NB4 (cell line): Measurements from ENCODE around the gene LRP1B.

Experiments used
- DNase-seq: peaks from one replicate; pipeline ENCODE4 v3.0.0; 2010; ENCODE audit warnings: low read depth
- H3K4me3 ChIP-seq: one replicate; pipeline ENCODE4 v1.5.1; 2011; ENCODE audit warnings: mild to moderate bottlenecking, low read depth, low read length, moderate library complexity
- CTCF ChIP-seq: IDR thresholded peaks from one replicate; pipeline ENCODE4 v1.5.1; 2012; ENCODE audit warnings: low read depth, low read length
- MAX ChIP-seq: IDR thresholded peaks from 2 replicates; pipeline ENCODE4 v1.6.1; 2011; ENCODE audit warnings: low read depth, low read length
- MYC ChIP-seq: IDR thresholded peaks from 2 replicates; pipeline ENCODE4 v1.6.1; 2011; ENCODE audit warnings: low read depth, low read length
- POLR2A ChIP-seq: IDR thresholded peaks from 2 replicates; pipeline ENCODE4 v1.6.1; 2011; ENCODE audit warnings: mild to moderate bottlenecking; ENCODE audit not compliant: insufficient read length; ENCODE audit errors: extremely low read depth

Gene LRP1B

GRCh38 chr2:142012797-142013196, 118.0 kb downstream of the LRP1B start:
- no peak for TF ChIP-seq CTCF
- TF ChIP-seq MAX, result no peak
- no peak for TF ChIP-seq POLR2A
- no peak for TF ChIP-seq MYC
- DNase-seq, result no peak
- no peak overlapping the region for H3K4me3 ChIP-seq

GRCh38 chr2:142010477-142011270, 120.1 kb downstream of the LRP1B start:
- H3K4me3 ChIP-seq, result no peak overlapping the region
- TF ChIP-seq MAX (no peak), MYC (no peak), POLR2A (no peak), CTCF (no peak)
- no peak for DNase-seq

- DNase-seq, result no peak
- no peak overlapping the region for H3K4me3 ChIP-seq
- TF ChIP-seq MAX, result no peak
- no peak for TF ChIP-seq MYC
- no peak for TF ChIP-seq CTCF
- TF ChIP-seq POLR2A, result no peak
These were observed 122.6 kb downstream of the LRP1B start for GRCh38 chr2:142008135-142008744.

- no peak for TF ChIP-seq CTCF
- TF ChIP-seq MYC, result no peak
- DNase-seq, result no peak
- no peak overlapping the region for H3K4me3 ChIP-seq
These were observed 136.8 kb downstream of the LRP1B start for GRCh38 chr2:141994066-141994465.

GRCh38 chr2:141992695-141993094, 138.1 kb downstream of the LRP1B start:
- DNase-seq, result no peak
- TF ChIP-seq CTCF (no peak), POLR2A (no peak), MAX (no peak), MYC (no peak)
- H3K4me3 ChIP-seq, result no peak overlapping the region
